ENCODE data around the gene PDIA3.
"Not testable (repeated sequence)": the region's sequence is repeated elsewhere in the genome, so short reads cannot be mapped to it uniquely, and the experiment has no call there.

The PDIA3 gene

DNA sequence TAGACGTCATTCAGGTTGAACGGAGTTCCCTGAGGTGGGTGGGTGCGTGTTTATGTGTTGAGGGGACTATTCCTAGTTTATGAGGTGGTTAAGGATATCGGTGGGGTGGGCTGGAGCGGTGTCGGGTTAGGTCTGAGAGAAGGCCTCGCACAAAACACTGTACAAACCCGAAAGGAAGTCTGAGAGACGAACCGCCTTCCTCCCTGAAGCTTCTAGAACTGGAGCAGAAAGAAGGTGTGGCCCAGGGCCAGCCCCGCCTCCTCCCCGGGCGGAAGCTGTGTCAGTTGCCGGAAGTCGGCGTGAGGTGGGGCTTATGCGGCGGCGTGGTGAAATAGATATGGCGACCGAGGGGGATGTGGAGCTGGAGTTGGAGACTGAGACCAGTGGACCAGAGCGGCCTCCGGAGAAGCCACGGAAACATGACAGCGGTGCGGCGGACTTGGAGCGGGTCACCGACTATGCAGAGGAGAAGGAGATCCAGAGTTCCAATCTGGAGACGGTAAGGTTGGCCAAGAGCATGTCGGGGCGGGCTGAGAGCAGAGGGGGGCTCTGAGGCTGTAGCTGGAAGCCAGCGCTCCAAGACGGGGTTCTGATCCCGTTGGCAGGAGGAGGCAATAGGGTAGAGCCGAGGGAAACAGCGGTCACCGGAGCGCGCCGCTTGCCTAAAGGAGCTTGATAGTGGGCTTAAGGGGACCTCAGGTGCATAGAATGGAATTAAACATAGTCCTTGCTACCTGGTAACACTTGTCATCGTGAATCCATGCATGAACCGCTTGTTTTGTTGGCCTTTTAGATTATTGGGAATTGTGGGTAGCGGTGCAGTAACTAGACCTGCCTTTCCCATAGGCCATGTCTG is 54.3 kb downstream of the PDIA3 start, which contains the start of gene HYPK:
TSS of gene HYPK (plus strand) at position 314 of the 856 bp plus-strand sequence. CDS start at position 338, 24 bp downstream.
- DNase-seq (ENCODE audit: low spot score): peak; percentile 80
- TF ChIP-seq, protein P1, sequence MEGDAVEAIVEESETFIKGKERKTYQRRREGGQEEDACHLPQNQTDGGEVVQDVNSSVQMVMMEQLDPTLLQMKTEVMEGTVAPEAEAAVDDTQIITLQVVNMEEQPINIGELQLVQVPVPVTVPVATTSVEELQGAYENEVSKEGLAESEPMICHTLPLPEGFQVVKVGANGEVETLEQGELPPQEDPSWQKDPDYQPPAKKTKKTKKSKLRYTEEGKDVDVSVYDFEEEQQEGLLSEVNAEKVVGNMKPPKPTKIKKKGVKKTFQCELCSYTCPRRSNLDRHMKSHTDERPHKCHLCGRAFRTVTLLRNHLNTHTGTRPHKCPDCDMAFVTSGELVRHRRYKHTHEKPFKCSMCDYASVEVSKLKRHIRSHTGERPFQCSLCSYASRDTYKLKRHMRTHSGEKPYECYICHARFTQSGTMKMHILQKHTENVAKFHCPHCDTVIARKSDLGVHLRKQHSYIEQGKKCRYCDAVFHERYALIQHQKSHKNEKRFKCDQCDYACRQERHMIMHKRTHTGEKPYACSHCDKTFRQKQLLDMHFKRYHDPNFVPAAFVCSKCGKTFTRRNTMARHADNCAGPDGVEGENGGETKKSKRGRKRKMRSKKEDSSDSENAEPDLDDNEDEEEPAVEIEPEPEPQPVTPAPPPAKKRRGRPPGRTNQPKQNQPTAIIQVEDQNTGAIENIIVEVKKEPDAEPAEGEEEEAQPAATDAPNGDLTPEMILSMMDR (IDR thresholded peaks at IDR 0.05; ENCODE audit: extremely low read depth, insufficient read depth, missing control alignments): no peak
- in situ Hi-C loops (cut with MboI; ENCODE audit: low pct_unique_long_range_greater_than_20kb, low sequenced_read_pairs, unreplicated experiment): no loop called here

DNA sequence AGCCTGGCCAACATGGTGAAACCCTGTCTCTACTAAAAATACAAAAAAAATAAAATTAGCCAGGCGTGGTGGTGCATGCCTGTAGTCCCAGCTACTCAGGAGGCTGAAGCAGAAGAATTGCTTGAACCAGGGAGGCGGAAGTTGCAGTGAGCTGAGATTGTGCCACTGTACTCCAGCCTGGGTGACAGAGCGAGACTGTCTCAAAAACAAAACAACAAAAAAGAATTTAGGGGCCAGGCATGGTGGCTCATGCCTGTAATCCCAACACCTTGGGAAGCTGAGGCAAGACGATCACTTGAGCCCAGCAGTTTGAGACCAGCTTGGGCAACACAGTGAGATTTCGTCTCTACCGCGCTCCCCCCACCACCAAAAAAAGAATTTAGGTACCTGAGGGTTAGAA is 56.4 kb downstream of the PDIA3 start:
- DNase-seq (ENCODE audit: low spot score); in situ Hi-C loops (cut with MboI; ENCODE audit: low pct_unique_long_range_greater_than_20kb, low sequenced_read_pairs, unreplicated experiment): not testable (repeated sequence)

DNA sequence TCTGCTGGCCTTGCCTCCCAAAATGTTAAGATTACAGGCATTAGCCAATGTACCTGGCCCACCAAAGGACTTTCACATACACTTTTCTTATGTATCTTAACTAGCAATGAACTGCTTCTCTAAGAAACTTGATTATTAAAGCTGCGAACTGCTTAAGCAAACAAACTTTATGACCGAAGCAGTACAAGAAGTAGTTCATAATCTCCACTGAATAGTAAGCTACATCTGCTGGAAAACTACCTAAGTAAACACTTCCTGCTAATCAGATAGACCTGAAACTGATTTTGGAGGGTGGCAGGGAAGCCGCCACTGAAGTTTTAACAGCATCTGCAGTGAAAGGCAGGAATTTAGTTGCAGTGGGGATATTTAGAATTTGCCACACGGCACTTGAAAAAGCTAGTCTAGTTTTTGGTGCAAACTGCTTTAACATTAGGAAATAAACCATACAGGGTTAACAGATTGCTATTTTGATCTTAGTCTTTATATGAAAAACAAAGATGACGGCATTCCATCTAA is 62.3 kb downstream of the PDIA3 start:
- in situ Hi-C loops (cut with MboI; ENCODE audit: low pct_unique_long_range_greater_than_20kb, low sequenced_read_pairs, unreplicated experiment): no loop called here
- DNase-seq (ENCODE audit: low spot score): no peak
- TF ChIP-seq, protein P1 (IDR thresholded peaks at IDR 0.05; ENCODE audit: extremely low read depth, insufficient read depth, missing control alignments): no peak

DNA sequence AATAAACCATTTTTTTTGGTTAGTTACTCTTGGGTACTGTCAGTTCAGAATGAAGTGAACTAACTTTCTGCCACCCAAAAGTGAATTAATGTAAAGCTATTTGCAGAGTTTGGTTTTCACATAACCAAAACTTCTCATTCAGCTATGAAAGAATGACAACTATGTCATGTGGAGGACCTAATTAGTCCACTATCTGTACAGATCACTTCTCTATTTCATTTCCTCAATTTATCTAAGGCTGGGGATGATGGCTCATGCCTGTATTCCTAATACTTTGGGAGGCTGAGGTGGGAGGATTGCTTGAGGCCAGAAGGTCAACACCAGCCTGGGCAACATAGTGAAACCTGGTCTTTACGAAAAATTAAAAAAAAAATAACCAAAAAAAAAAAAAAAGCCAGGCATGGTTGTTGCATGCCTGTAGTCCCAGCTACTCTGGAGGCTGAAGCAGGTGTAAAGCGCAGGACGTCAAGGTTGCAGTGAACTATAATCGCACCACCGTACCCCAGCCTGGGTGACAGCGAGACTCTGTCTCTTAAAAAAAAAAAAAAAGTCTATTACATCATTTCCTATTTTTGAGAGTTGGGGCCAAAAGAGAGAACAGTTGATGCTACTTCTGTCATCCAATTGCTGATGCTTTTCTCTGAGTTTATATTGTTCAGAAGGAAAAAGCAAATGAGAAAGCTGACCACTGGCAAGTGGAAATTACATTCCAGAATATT is 62.9 kb downstream of the PDIA3 start:
- DNase-seq (ENCODE audit: low spot score): peak; percentile 52

DNA sequence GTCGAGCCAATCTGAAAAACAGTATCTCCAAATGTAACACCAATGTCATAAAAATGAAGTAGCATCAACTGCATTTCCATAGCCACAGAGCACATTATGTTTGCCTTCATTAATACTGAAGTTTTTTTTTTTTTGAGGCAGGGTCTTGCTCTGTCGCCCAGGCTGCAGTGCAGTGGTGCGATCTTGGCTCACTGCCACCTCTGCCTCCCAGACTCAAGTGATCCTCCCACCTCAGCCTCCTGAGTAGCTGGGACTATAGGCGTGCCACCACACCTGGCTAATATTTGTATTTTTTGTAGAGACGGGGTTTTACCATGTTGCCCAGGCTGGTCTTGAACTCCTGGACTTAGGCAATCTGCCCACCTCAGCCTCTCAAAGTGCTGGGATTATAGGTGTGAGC is 68.8 kb downstream of the PDIA3 start:
- in situ Hi-C loops (cut with MboI; ENCODE audit: low pct_unique_long_range_greater_than_20kb, low sequenced_read_pairs, unreplicated experiment); DNase-seq (ENCODE audit: low spot score): not testable (repeated sequence)

More for the DNA sequence above, 62.9 kb downstream of the PDIA3 start:
- TF ChIP-seq, protein P1 (IDR thresholded peaks at IDR 0.05; ENCODE audit: extremely low read depth, insufficient read depth, missing control alignments): no peak
- in situ Hi-C loops (cut with MboI; ENCODE audit: low pct_unique_long_range_greater_than_20kb, low sequenced_read_pairs, unreplicated experiment): no loop called here

DNA sequence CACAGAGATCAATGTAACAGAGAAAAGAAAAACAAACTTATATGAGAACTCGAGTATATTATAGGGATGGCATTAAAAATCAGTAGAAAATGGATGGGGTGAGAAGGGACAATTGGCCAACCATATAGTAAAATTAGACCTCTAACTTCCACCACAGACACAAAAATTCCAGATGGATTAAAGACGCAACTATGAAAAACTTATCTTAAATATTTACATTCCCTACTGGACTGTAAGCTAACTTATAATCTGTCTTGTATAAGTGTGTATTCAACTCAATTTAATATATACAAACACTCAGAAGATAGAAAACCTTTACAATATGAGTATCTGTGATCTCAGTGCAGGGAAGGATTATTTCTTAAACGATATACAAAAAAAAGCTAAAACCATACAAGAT is 75.3 kb downstream of the PDIA3 start:
- in situ Hi-C loops (cut with MboI; ENCODE audit: low pct_unique_long_range_greater_than_20kb, low sequenced_read_pairs, unreplicated experiment): no loop called here
- no peak for DNase-seq (ENCODE audit: low spot score)
- TF ChIP-seq, protein P1 (IDR thresholded peaks at IDR 0.05; ENCODE audit: extremely low read depth, insufficient read depth, missing control alignments): no peak
